SU-DHL-6 (cell line): ENCODE data around the gene CCDC24.

Experiments
- CTCF ChIP-seq: fragments of 200-600 bp; sonication (generic); IDR thresholded peaks from one replicate; pipeline ENCODE4 v1.5.1; 2017; ENCODE audit warnings: antibody characterized with exemption, mild to moderate bottlenecking, low read length, moderate library complexity; ENCODE audit not compliant: insufficient read depth, poor library complexity, severe bottlenecking
- EZH2phosphoT487 ChIP-seq: fragments of 200-600 bp; sonication (generic), shearing (Covaris generic); conservative IDR thresholded peaks from 2 replicates; pipeline ENCODE4 v1.6.1; 2018; ENCODE audit warnings: mild to moderate bottlenecking, antibody characterized with exemption, low read length, moderate library complexity, mixed read lengths

- no peak for TF ChIP-seq CTCF
- TF ChIP-seq EZH2phosphoT487: no peak
Observed at GRCh38 chr1:43978551-43979260, 12.7 kb upstream of the CCDC24 start, which contains the start of gene B4GALT2.
